H9 (cell line): ENCODE data around the gene MOG. TPM values are rescaled to one million over a fixed set of nuclear protein-coding genes. Genes with fewer than 3 reads are reported as not detected.
A peak's percentile ranks its signal among the peaks of the same experiment; 100 is the strongest.

Source experiments
- DNase-seq: peaks from one replicate; pipeline ENCODE4 v3.0.0-alpha.2; 2017
- H2AFZ ChIP-seq: one replicate; pipeline ENCODE4 v1.6.1; 2013; ENCODE audit warnings: mild to moderate bottlenecking, low read length, control low read depth, moderate library complexity
- H2AK5ac ChIP-seq: 2 replicates; pipeline ENCODE4 v1.6.1; 2013; ENCODE audit warnings: low read length, control low read depth, mixed read lengths; ENCODE audit not compliant: insufficient read length
- H2BK120ac ChIP-seq: one replicate; pipeline ENCODE4 v1.6.1; 2013; ENCODE audit warnings: low read depth, mild to moderate bottlenecking, low read length, control low read depth, inconsistent platforms; ENCODE audit not compliant: poor library complexity, severe bottlenecking
- H2BK12ac ChIP-seq: 2 replicates; pipeline ENCODE4 v1.6.1; 2013; ENCODE audit warnings: low read length, control low read depth, mixed read lengths, low read depth; ENCODE audit not compliant: insufficient read length
- H2BK15ac ChIP-seq: 2 replicates; pipeline ENCODE4 v1.6.1; 2013; ENCODE audit warnings: low read depth, low read length, control low read depth
- H2BK20ac ChIP-seq: one replicate; pipeline ENCODE4 v1.6.1; 2013; ENCODE audit warnings: low read depth, mild to moderate bottlenecking, low read length, control low read depth, inconsistent platforms; ENCODE audit not compliant: poor library complexity, severe bottlenecking
- H2BK5ac ChIP-seq: 2 replicates; pipeline ENCODE4 v1.6.1; 2013; ENCODE audit warnings: low read length, control low read depth, mixed read lengths; ENCODE audit not compliant: insufficient read length
- H3K14ac ChIP-seq: 2 replicates; pipeline ENCODE4 v1.6.1; 2013; ENCODE audit warnings: low read length, control low read depth; ENCODE audit not compliant: insufficient read depth
- H3K18ac ChIP-seq: 2 replicates; pipeline ENCODE4 v1.6.1; 2013; ENCODE audit warnings: low read depth, mild to moderate bottlenecking, mixed read lengths, low read length, control low read depth; ENCODE audit not compliant: insufficient read length
- H3K23ac ChIP-seq: 2 replicates; pipeline ENCODE4 v1.6.1; 2013; ENCODE audit warnings: low read length, control low read depth, mixed read lengths, low read depth; ENCODE audit not compliant: insufficient read length
- H3K23me2 ChIP-seq: 2 replicates; pipeline ENCODE4 v1.6.1; 2013; ENCODE audit warnings: low read depth, mild to moderate bottlenecking, mixed read lengths, low read length, control low read depth; ENCODE audit not compliant: insufficient read length, poor library complexity, severe bottlenecking
- H3K27ac ChIP-seq: 2 replicates; pipeline ENCODE4 v1.5.1; 2013; ENCODE audit warnings: low read length, control low read depth, mixed read lengths, low read depth; ENCODE audit not compliant: insufficient read length
- H3K27me3 ChIP-seq: 2 replicates; pipeline ENCODE4 v1.6.1; 2013; ENCODE audit warnings: low read length, control low read depth, inconsistent platforms; ENCODE audit not compliant: insufficient read depth
- H3K4ac ChIP-seq: 2 replicates; pipeline ENCODE4 v1.6.1; 2013; ENCODE audit warnings: low read depth, mild to moderate bottlenecking, control low read depth, inconsistent platforms, low read length, moderate library complexity
- H3K4me1 ChIP-seq: 2 replicates; pipeline ENCODE4 v1.6.1; 2013; ENCODE audit warnings: low read length, control low read depth, inconsistent platforms; ENCODE audit not compliant: insufficient read depth
- H3K4me2 ChIP-seq: 2 replicates; pipeline ENCODE4 v1.6.1; 2013; ENCODE audit warnings: low read length, control low read depth, mixed read lengths; ENCODE audit not compliant: insufficient read length, insufficient read depth
- H3K56ac ChIP-seq: 2 replicates; pipeline ENCODE4 v1.6.1; 2013; ENCODE audit warnings: low read depth, mild to moderate bottlenecking, mixed read lengths, low read length, control low read depth; ENCODE audit not compliant: insufficient read length
- H3K79me1 ChIP-seq: 2 replicates; pipeline ENCODE4 v1.6.1; 2013; ENCODE audit warnings: low read depth, mild to moderate bottlenecking, moderate library complexity, low read length, control low read depth, inconsistent platforms; ENCODE audit not compliant: insufficient read depth, poor library complexity, severe bottlenecking
- H3K79me2 ChIP-seq: 2 replicates; pipeline ENCODE4 v1.6.1; 2013; ENCODE audit warnings: low read length, control low read depth, inconsistent platforms; ENCODE audit not compliant: insufficient read depth
- H3K9ac ChIP-seq: 2 replicates; pipeline ENCODE4 v1.6.1; 2013; ENCODE audit warnings: low read length, control low read depth, mixed read lengths; ENCODE audit not compliant: insufficient read length; ENCODE audit errors: extremely low read depth
- H3K9me3 ChIP-seq: one replicate; pipeline ENCODE4 v1.6.1; 2013; ENCODE audit warnings: low read depth, low read length, inconsistent platforms; ENCODE audit not compliant: control insufficient read depth
- H3T11ph ChIP-seq: one replicate; pipeline ENCODE4 v1.6.1; 2013; ENCODE audit warnings: mild to moderate bottlenecking, low read length, control low read depth, inconsistent platforms
- H4K20me1 ChIP-seq: one replicate; pipeline ENCODE4 v1.6.1; 2013; ENCODE audit not compliant: control insufficient read depth, insufficient read length, insufficient read depth
- H4K5ac ChIP-seq: 2 replicates; pipeline ENCODE4 v1.6.1; 2013; ENCODE audit warnings: low read depth, mild to moderate bottlenecking, mixed read lengths, low read length, control low read depth; ENCODE audit not compliant: insufficient read length
- H4K8ac ChIP-seq: replicated peaks from 2 replicates; pipeline ENCODE4 v1.6.1; 2013; ENCODE audit warnings: low read length, control low read depth, mixed read lengths, low read depth; ENCODE audit not compliant: insufficient read length
- H4K91ac ChIP-seq: 2 replicates; pipeline ENCODE4 v1.6.1; 2013; ENCODE audit warnings: low read depth, mild to moderate bottlenecking, moderate library complexity, mixed read lengths, low read length, control low read depth; ENCODE audit not compliant: insufficient read length
- H3K27ac Mint-ChIP-seq, 3 experiments: 2 replicates in 2 of 3; 3 replicates in 1 of 3; pipeline ENCODE4 v1.8.0; 2020 to 2021; ENCODE audit warnings: mixed read lengths in 3 of 3, mild to moderate bottlenecking in 1 of 3, moderate library complexity in 1 of 3
- H3K27me3 Mint-ChIP-seq: 2 replicates; pipeline ENCODE4 v1.8.0; 2021; ENCODE audit warnings: low read depth, mild to moderate bottlenecking, moderate library complexity, mixed read lengths
- H3K36me3 Mint-ChIP-seq, 3 experiments: 2 replicates in 2 of 3; 3 replicates in 1 of 3; pipeline ENCODE4 v1.8.0; 2020 to 2021; ENCODE audit warnings: low read depth in 3 of 3, mixed read lengths in 3 of 3; ENCODE audit not compliant: insufficient read depth in 1 of 3
- H3K4me1 Mint-ChIP-seq, 2 experiments: 2 replicates each; pipeline ENCODE4 v1.8.0; 2020; ENCODE audit warnings: mixed read lengths in 2 of 2
- H3K4me3 Mint-ChIP-seq, 2 experiments: 2 replicates in 1 of 2; 3 replicates in 1 of 2; pipeline ENCODE4 v1.8.0; 2020 to 2021; ENCODE audit warnings: mild to moderate bottlenecking in 2 of 2, mixed read lengths in 2 of 2, moderate library complexity in 1 of 2
- H3K9me3 Mint-ChIP-seq, 2 experiments: 2 replicates in 1 of 2; 3 replicates in 1 of 2; pipeline ENCODE4 v1.8.0; 2020; ENCODE audit warnings: mild to moderate bottlenecking in 2 of 2, mixed read lengths in 2 of 2, moderate library complexity in 1 of 2
- WGBS: extraction: QIAGEN DNeasy Blood & Tissue Kit; methylation state at CpG from one replicate; pipeline ENCODE4 v1.1.7; 2013; ENCODE audit warnings: missing lambda C conversion rate, low lambda C conversion rate, mixed read lengths; ENCODE audit not compliant: insufficient read length; ENCODE audit errors: extremely low coverage; 5-methylcytosine and 5-hydroxymethylcytosine counted together
- total RNA-seq: library from RNA; stranded (reverse); gene quantifications from 2 replicates; pipeline ENCODE4 v1.2.1, GENCODE V29; 2021
- TF ChIP-seq, protein P1 (sequence below): fragments of 200-600 bp; sonication (generic); conservative IDR thresholded peaks from 3 replicates; pipeline ENCODE4 v1.8.0; 2021; ENCODE audit warnings: antibody characterized with exemption, mild to moderate bottlenecking

MOG gene
- total RNA-seq, 1 experiment from 2014 or later: 0.55 TPM

DNA sequence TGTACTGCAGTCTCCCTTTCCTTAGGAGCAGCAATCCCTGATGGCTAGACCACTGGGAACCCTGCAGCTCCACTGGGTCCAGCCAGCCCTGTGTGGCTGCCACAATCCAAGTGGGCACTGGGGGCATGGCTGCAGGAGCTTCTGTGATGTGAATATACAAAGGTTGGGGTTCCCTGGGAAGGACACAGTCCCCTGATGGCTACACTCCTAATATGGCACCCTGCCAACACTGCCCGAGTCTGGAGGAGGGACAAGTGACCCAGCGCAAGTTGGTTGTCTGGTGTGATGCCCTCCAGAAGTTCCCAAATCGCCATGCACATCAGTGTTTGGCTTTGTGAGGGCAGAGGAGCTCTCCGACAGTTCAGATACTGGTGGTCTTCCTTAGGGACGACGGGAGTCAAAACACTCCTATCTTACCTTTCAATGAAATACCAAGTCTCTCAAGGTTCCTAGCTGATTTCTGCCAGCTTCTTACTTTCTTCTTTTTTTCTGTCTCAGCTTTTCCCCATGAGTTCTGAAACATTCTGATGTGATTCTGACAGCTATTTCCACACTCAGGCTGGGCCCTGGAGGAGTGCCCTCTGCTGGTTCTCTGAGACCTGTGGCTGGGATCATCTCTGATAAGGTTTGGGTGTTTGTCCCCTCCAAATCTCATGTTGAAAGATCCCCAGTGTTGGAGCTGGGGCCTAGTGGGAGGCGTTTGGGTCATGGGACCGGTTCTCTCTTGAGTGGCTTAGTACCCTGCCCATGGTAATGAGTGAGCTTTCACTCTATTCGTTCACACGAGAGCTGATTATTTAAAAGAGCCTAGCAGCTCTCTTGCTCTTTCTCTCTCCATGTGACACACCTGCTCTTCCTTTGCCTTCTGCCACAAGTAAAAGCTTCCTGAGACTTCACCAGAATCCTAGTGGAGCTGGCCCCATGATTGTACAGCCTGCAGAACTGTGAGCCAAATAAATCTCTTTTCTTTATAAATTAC, 39.5 kb downstream of the MOG start:
- peak; percentile 63 for DNase-seq
- Mint-ChIP-seq H3K36me3 (peaks cover 3 to 8% (median 4%) of the 10 kb centered on the region in 3 experiments; a peak in 3 of 7 replicates), H3K4me3 (no peak overlapping the region)

More for the DNA sequence above, 39.5 kb downstream of the MOG start:
- no peaks in the 10 kb centered on the region for H4K20me1 ChIP-seq
- peaks cover 7 to 14% of the 10 kb centered on the region in 2 experiments for H3K4me1 Mint-ChIP-seq
- H3K23ac ChIP-seq: no peak overlapping the region
- H3K4ac ChIP-seq: no peak overlapping the region
- H2BK5ac ChIP-seq: no peak overlapping the region
- no peaks in the 10 kb centered on the region for H3K9me3 ChIP-seq
- H2BK120ac ChIP-seq: no peak overlapping the region
- H4K5ac ChIP-seq: no peak overlapping the region
- no peaks in the 10 kb centered on the region; the same call in 1 of the 2 replicates for H3K27me3 Mint-ChIP-seq
- no peak overlapping the region for H4K91ac ChIP-seq
- H2BK20ac ChIP-seq: no peak overlapping the region
- H4K8ac ChIP-seq: no peak overlapping the region
- no peak overlapping the region for H2AK5ac ChIP-seq
- no peaks in the 10 kb centered on the region for H3K79me2 ChIP-seq
- no CpG with 5 or more reads among the region's 10 CpGs for WGBS
- no peaks in the 10 kb centered on the region for H3K27me3 ChIP-seq
- TF ChIP-seq, protein P1, sequence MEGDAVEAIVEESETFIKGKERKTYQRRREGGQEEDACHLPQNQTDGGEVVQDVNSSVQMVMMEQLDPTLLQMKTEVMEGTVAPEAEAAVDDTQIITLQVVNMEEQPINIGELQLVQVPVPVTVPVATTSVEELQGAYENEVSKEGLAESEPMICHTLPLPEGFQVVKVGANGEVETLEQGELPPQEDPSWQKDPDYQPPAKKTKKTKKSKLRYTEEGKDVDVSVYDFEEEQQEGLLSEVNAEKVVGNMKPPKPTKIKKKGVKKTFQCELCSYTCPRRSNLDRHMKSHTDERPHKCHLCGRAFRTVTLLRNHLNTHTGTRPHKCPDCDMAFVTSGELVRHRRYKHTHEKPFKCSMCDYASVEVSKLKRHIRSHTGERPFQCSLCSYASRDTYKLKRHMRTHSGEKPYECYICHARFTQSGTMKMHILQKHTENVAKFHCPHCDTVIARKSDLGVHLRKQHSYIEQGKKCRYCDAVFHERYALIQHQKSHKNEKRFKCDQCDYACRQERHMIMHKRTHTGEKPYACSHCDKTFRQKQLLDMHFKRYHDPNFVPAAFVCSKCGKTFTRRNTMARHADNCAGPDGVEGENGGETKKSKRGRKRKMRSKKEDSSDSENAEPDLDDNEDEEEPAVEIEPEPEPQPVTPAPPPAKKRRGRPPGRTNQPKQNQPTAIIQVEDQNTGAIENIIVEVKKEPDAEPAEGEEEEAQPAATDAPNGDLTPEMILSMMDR: peak; percentile 78
- H2BK15ac ChIP-seq: no peak overlapping the region
- no peak overlapping the region for H3K56ac ChIP-seq
- H3K9me3 Mint-ChIP-seq: peaks cover 6 to 9% of the 10 kb centered on the region in 2 experiments; a peak in 4 of 5 replicates
- H3K23me2 ChIP-seq: no peaks in the 10 kb centered on the region
- H3K14ac ChIP-seq: no peak overlapping the region
- no peaks in the 10 kb centered on the region; the same call in 1 of the 2 replicates for H3K4me1 ChIP-seq
- no peak overlapping the region for H3K9ac ChIP-seq
- peak overlapping the region; percentile 65 for H2AFZ ChIP-seq
- H3K27ac ChIP-seq: no peak overlapping the region
- H3T11ph ChIP-seq: no peak overlapping the region
- no peak overlapping the region for H2BK12ac ChIP-seq
- H3K27ac Mint-ChIP-seq: no peak overlapping the region
- H3K4me2 ChIP-seq: no peak overlapping the region
- H3K79me1 ChIP-seq: no peaks in the 10 kb centered on the region
- H3K18ac ChIP-seq: no peak overlapping the region
